Amniotic stem cell (primary cell): ENCODE measurements around the gene STYX.
A peak's percentile ranks its signal among the peaks of the same experiment; 100 is the strongest.

Experiments used
- DNase-seq: peaks from one replicate; lab custom pipeline; 2025; lab: John Stamatoyannopoulos, UW

The STYX gene, protein sequence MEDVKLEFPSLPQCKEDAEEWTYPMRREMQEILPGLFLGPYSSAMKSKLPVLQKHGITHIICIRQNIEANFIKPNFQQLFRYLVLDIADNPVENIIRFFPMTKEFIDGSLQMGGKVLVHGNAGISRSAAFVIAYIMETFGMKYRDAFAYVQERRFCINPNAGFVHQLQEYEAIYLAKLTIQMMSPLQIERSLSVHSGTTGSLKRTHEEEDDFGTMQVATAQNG

DNA sequence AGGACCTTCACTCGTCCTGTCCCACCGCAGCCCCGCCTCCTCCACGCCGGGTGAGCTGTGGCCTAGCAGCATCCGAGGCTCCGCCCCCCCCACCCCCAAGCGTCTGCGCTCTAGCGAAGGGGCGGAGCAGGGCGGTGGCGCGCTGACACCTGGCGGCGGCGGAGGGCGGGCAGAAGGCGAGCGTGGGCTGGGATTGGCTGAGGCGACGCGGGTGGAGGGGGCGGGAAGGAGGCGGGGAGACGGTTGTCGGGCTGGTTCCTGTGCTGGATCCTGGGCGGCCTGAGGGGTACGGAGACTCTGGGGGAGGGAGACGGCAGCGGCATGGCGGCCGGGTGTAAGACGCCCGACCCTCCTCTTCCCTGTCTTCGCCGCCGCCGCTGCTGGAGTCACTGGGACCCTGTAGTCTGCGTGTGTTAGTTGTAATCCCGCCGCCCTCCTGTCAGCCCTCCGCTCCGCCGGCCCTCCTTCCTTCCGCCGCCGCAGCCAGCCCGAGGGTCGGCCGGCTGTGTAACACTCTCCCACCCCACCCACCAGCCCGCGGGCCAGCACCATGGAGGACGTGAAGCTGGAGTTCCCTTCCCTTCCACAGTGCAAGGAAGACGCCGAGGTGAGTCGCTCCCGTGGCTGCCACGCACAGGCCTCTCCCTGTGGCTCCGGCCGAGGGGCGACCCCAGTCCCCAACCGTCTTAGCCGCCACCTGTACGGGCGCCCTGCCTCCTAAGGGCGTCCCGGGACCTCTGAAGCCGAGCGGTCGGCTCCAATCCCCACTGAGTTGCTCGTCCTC lies at the start of gene STYX:
TSS of gene STYX (plus strand) at position 242 of the 784 bp plus-strand sequence. CDS start at position 551, 309 bp downstream.
- peak; percentile 90 for DNase-seq

DNA sequence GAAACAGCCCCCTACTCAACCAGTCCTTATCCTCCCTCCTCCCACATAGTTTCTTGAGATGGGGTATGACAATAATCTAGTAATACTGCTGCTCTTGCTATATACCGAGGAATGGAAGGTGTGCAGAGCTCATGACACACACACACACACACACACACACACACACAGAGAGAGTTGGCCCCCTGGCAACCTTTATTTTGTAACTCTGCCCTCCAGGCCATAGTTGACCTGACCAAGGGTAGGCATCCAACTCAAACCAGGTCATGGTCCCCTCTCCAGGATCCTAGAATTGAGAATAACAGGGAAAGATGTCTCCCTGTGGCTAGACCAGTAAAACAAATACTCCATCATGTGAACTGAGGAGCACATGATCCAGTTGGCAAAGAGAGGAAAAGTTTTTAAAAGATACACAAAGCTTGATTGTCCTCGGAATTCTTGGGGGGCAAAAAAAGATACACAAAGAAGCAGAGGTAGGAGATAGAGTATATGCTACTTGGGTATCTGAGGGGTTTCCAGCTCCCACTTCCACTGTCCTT lies 45.9 kb upstream of the STYX start:
- DNase-seq = no peak

DNA sequence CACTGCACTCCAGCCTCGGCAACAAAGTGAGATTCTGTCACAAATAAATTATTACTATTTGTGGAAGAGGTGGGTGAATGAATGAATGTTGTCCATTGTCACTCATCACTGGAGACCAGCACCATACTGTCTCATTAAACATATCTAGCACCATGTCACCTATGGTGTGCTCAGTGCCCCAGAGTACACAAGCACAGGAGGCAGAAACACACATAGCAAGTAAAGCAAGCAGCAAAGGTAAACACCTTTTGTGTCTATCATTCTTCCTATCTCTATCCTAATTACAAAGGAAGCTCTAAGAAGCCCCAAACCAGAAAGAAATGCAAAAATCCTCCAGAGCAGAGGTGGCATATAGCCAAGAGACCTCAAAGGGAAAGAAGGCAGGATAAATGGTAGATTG lies 43.8 kb upstream of the STYX start:
- DNase-seq = no peak

DNA sequence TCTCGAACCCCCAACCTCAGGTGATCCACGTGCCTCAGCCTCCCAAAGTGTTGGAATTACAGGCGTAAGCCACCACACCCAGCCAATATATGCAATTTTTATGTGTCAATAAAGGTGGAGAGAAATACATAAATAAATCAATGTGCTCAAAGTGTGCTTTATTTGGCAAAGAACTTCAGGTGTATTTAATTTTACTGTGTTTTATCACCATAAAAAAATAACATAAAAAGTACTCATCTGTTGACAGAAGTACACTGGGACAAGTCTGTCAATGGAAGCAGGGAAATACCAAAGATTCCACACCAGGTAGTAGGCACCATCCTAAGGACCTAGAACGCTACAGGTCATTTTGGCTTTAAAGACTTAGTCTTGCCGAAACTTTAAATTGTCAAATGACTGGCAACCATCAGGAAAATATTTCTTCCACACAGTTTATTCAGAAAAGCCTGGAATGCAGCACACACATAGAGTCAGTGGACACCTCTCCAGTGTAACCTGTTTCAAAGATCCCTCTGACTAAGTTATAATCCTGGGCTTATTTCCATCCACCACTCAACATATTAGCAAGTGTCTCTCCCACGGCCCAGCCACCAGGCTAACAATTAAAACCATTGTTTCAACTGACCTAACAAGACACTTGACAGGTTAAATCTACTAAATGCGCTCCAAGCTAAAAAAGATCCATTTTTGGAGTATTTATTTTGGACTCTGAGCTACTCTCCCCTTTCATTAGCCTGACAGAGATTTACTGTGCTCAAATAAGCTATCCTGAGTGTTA lies 38.8 kb upstream of the STYX start:
- DNase-seq = no peak

DNA sequence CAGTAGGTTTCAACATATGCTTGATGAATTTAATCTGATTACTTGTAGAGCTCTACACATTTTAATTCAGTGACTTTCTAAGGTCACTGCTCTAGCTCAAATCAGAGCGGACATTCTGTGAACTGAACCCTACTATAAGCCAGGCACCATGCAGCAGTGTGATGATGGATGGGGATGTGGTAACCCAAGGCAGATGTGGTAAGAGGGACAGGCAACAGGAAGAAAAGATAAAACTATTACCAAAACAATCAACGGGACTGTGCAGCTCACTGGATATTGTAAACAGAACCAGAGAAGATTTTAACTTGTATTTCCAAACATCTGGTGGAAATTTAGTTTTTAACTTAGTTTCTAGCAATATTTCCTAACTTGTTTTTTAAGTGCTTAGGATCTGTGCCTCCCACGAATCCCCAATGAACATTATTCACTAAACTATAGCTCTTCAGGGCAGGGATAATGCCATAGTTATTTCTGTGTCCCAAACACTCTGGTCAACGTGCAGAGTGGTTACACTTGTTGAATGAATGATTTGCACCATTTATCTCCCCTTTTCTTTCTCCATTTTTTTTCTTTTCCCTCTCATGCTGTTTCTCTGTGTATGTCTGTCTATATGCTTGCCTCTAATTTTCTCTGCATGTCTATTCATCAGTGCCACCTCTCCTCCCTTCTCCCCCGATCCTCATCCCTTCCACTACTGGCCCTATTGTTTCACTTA lies 37.6 kb upstream of the STYX start:
- DNase-seq = no peak

DNA sequence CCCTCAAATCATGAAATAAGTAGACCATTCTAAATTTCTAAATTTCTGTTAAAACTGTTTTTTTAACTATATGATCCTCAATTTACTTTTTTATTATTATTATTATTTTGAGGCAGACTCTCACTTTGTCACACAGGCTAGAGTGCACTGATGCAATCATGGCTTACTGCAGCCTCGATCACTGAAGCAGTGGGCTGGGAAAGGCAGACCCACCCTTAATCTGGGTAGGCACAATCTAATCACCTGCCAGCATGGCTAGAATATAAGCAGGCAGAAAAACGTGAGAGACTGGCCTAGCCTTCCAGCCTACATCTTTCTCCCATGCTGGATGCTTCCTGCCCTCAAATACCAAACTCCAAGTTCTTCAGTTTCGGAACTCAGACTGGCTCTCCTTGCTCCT lies 36.9 kb upstream of the STYX start:
- DNase-seq = no peak

DNA sequence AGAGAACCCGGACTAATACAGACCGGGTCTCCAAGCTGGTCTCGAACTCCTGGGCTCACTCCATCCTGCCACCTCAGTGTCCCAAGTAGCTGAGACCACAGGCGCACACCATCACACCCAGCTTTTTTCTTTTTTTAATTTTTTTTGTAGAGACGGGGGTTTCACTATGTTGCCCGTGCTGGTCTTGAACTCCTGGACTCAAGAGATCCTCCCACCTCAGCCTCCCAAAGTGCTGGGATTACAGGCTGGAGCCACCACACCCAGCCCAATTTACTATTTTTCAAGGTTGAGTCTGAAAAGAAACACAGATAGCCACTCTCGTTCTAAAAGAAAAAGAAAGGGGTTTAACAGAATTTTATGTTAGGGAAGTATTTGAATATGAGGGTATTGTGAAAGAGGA lies 36.4 kb upstream of the STYX start:
- DNase-seq = no peak

DNA sequence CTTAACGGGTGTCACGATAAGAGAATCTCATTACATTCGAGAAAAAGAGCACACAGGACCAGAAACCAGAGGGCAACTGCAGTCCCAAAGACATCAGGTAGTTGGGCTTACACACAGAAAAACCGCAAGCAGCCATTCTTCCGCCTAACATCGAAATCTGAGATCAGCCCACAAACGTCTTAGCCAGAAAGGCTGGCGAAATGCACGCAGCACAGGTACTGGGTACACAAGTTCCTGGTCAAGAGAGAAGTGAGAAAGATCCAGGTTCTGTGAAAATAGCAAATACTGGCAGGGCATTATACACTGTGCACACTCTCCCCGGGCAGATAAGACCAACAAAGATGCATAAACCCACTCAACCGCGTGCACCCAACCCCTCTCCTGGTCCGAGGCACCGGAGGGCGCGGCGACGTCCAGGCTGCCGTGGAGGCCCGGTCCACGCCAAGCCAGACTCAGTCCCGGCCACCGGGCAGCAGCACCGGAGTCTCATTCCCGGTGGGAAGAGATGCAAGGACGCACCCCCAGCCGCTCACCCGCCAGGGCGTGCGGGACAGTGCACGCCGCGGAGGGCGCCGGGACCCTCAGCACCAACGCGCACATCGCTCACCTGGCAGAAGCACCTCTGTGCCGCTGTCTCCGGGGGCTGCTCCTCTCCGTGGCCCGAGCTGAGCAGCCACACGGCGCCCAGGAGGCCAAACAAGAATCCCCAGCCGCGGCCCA lies 35.0 kb upstream of the STYX start:
- peak; percentile 24 for DNase-seq

DNA sequence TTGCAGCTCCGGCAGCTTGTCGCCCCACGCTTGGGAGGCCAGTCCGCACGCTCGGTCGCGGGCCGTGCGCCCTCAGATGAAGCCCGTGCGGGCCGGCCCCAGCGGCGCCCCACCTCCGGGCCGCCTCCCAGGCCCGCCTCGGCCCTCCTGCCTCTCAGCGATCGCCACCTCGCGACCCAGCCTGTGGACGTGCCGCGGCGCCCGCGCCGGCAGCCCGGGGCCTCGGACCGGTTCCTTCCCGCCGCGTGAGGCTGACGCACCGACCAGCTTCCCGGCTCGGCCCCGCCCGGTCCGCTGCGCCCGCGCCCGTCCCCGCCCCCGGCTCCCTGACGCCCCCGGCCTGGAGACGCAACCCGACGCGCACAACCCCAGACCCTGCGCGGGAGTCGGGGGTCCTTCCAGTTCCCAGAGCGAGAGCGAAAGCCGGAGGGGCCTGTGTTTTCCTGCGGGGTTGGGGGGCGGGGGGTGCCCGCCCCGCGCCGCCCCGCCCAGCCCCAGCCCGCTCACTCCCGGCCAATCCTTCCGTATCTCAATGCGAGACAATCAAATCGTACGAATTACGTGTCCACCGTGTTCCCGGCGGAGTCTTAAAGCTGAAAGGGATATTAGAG lies 34.4 kb upstream of the STYX start, which contains the start of gene ERO1A:
TSS of gene ERO1A (minus strand) at position 78 of the 611 bp plus-strand sequence. CDS start at position 1, 77 bp downstream.
- peak; percentile 64 for DNase-seq

DNA sequence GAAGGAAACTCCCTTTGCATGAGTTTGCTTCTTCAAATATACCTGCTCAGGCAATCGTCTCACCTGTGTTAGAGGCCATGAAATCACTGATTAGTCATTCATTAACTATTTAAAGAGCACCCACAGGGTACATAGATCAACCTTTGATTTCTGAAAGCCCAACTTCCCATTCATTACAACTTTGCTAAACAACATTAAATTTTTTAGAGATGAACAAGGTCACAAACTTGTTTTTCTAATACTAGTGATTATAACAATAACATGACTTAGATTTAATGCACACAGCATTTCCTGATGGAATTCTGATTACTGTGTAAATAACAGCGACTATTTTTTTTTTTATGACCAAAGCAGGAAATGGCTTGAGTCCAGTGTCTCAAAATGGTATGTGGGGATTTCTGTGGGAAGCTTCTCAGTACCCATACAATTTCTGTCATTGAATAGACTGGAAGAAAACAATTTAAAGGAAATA lies 29.2 kb upstream of the STYX start:
- no peak for DNase-seq

DNA sequence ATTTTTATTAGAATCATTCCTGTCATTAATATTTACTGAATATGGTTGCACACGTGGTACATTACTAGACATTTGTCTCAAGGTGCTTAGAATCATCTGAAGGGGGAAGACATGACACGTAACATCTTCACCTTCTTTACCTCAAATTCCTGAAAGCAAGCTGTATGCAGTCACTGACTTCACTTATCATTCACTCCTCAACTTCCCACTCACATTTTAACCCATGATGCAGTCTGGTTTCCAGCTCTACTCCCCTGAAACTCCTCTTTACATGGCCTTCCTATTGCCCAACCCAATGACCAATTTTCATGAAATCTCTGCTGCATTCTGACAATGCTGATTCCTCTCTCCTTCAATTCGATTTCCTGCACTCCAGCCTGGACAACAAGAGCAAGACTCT lies 28.7 kb upstream of the STYX start:
- DNase-seq = no peak

DNA sequence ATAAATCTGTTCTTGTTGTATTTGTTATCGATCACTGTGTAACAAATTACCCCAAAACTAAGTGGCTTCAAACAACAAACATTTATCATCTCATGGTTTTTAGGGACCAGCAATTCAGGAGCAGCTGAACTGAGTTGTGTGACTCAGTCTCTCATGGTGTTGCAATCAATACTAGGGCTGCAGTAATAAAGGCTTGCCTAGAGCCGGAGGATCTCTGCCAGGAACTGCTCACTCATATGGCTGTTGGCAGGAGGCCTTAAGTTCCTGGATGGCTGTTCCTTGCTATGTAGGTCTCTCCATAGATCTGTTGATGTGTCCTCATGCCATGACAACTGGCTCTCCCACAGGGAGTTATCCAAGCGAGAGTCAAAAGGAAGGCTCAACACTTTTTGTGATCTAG lies 26.7 kb upstream of the STYX start:
- DNase-seq = peak; percentile 58

DNA sequence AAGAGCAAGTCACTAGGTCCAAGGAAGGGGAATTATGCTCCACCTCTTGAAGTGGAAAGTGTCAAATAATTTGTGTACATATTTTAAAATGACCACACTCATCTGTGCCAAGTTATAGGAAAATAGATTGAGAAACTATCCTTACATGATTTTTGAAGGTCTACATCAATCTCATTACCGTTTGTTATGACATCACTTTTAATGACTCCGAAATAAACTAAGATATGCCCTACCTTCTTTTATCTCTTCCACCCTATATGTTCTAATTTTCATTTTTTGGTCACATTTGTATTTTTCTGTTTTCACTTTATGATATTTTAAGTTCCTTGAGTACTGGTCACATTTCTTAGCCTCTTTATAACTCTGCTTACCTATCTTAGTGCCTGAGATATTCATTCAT lies 26.3 kb upstream of the STYX start:
- DNase-seq = no peak

DNA sequence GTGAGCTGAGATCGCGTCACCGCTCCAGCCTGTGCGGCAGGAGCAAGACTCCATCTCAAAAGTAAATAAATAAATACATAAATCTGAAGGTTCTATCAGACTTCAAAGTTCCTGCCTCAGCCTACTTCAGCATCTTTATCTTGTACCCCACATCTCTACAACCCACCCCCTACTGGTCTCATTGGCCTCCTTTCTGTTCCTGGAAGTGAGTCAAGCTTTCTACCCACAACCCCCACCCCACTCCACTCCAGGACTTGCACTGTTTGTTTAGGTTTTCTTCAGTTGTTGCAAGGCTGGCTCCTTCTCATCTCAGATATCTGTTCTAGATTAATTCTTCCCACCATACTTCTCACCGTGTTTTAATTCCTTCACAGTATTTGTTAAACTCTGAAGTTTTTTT lies 23.7 kb upstream of the STYX start:
- no peak for DNase-seq

DNA sequence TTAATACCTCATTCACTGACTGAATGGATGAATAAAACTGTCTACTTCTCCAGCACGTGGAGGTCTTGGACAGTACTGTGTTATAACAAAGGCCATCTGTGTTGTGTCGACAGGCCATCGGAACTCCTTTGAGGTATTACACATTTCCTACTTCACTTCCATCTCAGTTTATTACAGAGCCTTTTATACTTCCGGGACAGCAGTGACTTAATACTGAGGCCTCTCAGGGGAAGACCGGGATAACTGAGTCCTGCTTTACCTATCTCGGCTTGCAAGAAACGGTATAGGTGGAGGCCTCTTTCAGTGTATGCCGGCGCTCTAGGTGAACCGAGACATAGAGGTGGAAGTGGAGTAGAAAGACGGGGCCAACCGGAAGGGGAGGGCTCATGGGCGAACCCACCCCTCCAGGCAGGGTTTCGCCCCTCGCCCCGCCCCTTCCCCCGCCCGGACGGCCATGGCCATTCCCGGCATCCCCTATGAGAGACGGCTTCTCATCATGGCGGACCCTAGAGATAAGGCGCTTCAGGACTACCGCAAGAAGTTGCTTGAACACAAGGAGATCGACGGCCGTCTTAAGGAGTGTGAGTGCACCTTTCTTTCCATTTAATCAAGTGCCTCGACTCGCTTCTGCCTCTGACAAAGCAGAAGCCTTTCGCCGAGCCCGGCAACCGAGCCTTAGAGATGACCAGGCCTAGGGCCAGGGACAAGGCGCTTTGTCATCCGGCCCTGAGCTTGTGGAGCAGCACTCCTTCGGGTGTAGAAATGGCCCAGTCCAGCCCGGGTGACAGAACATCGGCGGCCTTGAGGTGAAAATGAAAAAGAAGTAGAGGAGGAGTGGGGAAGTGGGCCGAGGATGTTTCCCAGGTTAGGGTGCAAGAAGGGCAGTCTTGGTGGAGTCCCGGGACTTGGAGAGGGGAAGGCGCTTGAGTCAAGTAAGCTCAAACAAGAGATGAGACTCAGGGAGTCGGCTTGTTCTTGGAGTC lies 23.0 kb upstream of the STYX start, which contains the start of gene PSMC6:
TSS of gene PSMC6 (plus strand) at position 477 of the 983 bp plus-strand sequence. CDS start at position 497, 20 bp downstream.
- DNase-seq = peak; percentile 88

DNA sequence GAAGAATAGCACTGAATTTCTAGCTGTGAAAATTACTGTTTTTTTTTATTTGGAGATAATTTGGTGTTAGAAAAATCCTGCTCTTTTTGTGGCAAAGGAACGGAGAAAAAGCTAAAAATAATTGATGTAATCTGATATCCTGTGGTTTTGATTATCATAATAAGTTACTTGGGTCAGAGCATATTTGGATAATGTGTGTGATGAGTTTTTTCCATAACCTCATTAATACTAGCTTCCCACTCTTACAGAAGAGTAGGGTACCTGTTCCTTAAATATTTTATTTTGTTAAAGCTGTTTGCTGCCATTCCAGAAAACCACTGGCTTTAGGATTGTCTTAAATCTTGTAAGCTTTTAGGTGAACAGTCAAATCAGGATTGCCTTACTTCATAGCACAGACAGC lies 18.3 kb upstream of the STYX start:
- no peak for DNase-seq

DNA sequence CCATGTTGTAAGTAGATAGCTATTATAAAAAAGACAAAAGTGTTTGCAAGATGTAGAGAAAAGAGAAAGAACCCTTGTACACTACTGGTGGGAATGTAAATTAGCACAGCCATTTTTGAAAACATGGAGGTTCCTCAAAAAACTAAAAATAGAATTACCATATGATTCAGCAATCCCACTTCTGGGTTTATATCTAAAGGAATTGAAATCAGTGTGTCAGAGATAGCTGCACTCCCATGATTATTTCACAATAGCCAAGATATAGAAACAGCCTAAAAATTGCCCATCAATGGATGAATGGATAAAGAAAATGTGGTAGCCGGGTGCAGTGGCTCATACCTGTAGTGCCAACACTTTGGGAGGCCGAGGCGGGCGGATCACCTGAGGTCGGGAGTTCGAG lies 13.8 kb upstream of the STYX start:
- DNase-seq = no peak

DNA sequence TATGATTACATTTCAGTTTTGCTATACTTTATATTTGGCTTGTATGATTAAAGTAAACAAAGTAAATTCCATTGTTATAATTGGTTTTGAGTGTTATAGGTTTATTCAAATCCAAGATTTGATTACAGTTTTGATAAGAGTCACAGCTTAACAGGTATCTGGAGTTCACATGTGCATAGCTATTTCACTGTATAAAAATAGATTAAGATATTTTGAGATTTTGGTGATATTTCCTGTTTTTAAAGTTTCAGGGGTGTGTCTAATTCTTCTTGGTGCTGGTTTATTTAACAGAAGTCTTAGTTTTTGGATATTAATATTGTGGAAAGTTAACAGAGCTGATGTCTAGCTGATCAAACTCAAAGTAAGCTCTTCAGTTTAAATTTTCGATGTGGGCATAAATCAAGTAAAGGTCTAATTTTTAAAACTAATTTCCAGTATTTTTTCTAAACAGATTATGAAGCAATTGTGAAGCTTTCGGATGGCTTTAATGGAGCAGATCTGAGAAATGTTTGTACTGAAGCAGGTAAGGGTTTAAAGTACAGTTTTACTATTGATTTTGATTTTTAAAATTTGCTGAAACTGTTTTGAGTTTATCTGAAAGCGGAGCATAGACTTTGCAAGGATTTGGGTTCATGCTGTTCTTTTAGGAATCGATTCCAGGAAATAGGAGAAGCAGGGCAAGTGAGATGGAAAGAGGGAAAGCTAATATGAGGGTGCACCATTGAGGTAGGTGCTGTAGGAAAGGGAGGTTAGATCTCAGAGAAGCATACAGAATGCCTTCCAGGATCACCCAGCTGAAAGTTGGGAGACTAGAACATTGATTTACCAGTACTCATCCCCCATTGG lies 6.2 kb upstream of the STYX start:
- DNase-seq = no peak

DNA sequence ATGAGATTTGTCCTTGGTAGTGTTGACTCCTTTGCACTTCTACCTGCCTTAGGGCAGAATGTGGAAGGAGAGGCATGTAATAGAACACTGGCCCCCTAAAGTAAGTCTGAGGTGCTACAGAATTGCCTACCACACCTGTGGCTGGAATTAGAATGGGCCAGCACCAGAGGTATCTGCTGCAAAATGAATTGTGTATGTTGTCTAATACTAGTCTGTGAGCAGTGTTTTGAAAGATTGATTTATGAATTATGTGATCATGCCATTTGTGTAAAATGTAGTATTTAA lies 5.7 kb upstream of the STYX start:
- no peak for DNase-seq
